ENCODE measurements around the gene CWC27.

The CWC27 gene

GRCh38 chr5:64973215-64973614, 204.5 kb downstream of the CWC27 start:
- Histone ChIP-seq H3K9me3 (ENCODE audit: control insufficient read depth, low read length) (no peaks in the 10 kb centered on the region), H3K4me1 (ENCODE audit: control insufficient read depth, insufficient read depth, low read length, poor library complexity, severe bottlenecking) (peaks cover 8% of the 10 kb centered on the region), H3K27ac (ENCODE audit: low read depth, low read length, severe bottlenecking) (no peak overlapping the region), H3K36me3 (ENCODE audit: control insufficient read depth, insufficient read depth, low read length) (peaks cover 20% of the 10 kb centered on the region), H3K4me3 (ENCODE audit: extremely low read depth, insufficient read depth, low read length, poor library complexity, severe bottlenecking) (no peak overlapping the region)
- 94 to 95% methylated on average over 2 of the region's 2 CpGs for WGBS, 2 experiments (ENCODE audit: insufficient coverage in 2 of 2)

GRCh38 chr5:64977779-64978178, 209.0 kb downstream of the CWC27 start:
- Histone ChIP-seq H3K27ac (ENCODE audit: low read depth, low read length, severe bottlenecking) (no peak overlapping the region), H3K9me3 (ENCODE audit: control insufficient read depth, low read length) (no peaks in the 10 kb centered on the region), H3K36me3 (ENCODE audit: control insufficient read depth, insufficient read depth, low read length) (peaks cover 18% of the 10 kb centered on the region), H3K4me3 (ENCODE audit: extremely low read depth, insufficient read depth, low read length, poor library complexity, severe bottlenecking) (no peak overlapping the region), H3K4me1 (ENCODE audit: control insufficient read depth, insufficient read depth, low read length, poor library complexity, severe bottlenecking) (peaks cover 8% of the 10 kb centered on the region)
- WGBS, 2 experiments (ENCODE audit: insufficient coverage in 2 of 2), result 100% methylated on average over 1 of the region's 1 CpG; no CpG with 5 or more reads in 1 of the 2 experiments

GRCh38 chr5:64978546-64978945, 209.8 kb downstream of the CWC27 start:
- Histone ChIP-seq H3K9me3 (ENCODE audit: control insufficient read depth, low read length) (no peaks in the 10 kb centered on the region), H3K4me3 (ENCODE audit: extremely low read depth, insufficient read depth, low read length, poor library complexity, severe bottlenecking) (no peak overlapping the region), H3K4me1 (ENCODE audit: control insufficient read depth, insufficient read depth, low read length, poor library complexity, severe bottlenecking) (peaks cover 3% of the 10 kb centered on the region), H3K36me3 (ENCODE audit: control insufficient read depth, insufficient read depth, low read length) (peaks cover 14% of the 10 kb centered on the region), H3K27ac (ENCODE audit: low read depth, low read length, severe bottlenecking) (no peak overlapping the region)
- WGBS, 2 experiments (ENCODE audit: insufficient coverage in 2 of 2), result no CpG with 5 or more reads among the region's 2 CpGs

- Histone ChIP-seq H3K4me3 (ENCODE audit: extremely low read depth, insufficient read depth, low read length, poor library complexity, severe bottlenecking) (no peak overlapping the region), H3K9me3 (ENCODE audit: control insufficient read depth, low read length) (no peaks in the 10 kb centered on the region), H3K27ac (ENCODE audit: low read depth, low read length, severe bottlenecking) (no peak overlapping the region), H3K36me3 (ENCODE audit: control insufficient read depth, insufficient read depth, low read length) (peaks cover 9% of the 10 kb centered on the region), H3K4me1 (ENCODE audit: control insufficient read depth, insufficient read depth, low read length, poor library complexity, severe bottlenecking) (peaks cover 3% of the 10 kb centered on the region)
- WGBS, 2 experiments (ENCODE audit: insufficient coverage in 2 of 2), result 93 to 100% methylated on average over 2 of the region's 3 CpGs
Observed at GRCh38 chr5:64979531-64979930, 210.8 kb downstream of the CWC27 start.

GRCh38 chr5:64980176-64980575, 211.4 kb downstream of the CWC27 start:
- no CpG with 5 or more reads among the region's 2 CpGs for WGBS, 2 experiments (ENCODE audit: insufficient coverage in 2 of 2)
- Histone ChIP-seq H3K36me3 (ENCODE audit: control insufficient read depth, insufficient read depth, low read length) (peaks cover 9% of the 10 kb centered on the region), H3K4me3 (ENCODE audit: extremely low read depth, insufficient read depth, low read length, poor library complexity, severe bottlenecking) (no peak overlapping the region), H3K27ac (ENCODE audit: low read depth, low read length, severe bottlenecking) (no peak overlapping the region), H3K4me1 (ENCODE audit: control insufficient read depth, insufficient read depth, low read length, poor library complexity, severe bottlenecking) (peaks cover 3% of the 10 kb centered on the region), H3K9me3 (ENCODE audit: control insufficient read depth, low read length) (no peaks in the 10 kb centered on the region)

GRCh38 chr5:64987768-64988167, 219.0 kb downstream of the CWC27 start:
- Histone ChIP-seq H3K4me1 (ENCODE audit: control insufficient read depth, insufficient read depth, low read length, poor library complexity, severe bottlenecking) (no peaks in the 10 kb centered on the region), H3K36me3 (ENCODE audit: control insufficient read depth, insufficient read depth, low read length) (no peaks in the 10 kb centered on the region), H3K4me3 (ENCODE audit: extremely low read depth, insufficient read depth, low read length, poor library complexity, severe bottlenecking) (no peak overlapping the region), H3K27ac (ENCODE audit: low read depth, low read length, severe bottlenecking) (no peak overlapping the region), H3K9me3 (ENCODE audit: control insufficient read depth, low read length) (no peaks in the 10 kb centered on the region)
- no CpG with 5 or more reads among the region's 1 CpG for WGBS, 2 experiments (ENCODE audit: insufficient coverage in 2 of 2)

- H3K27ac ChIP-seq (ENCODE audit: low read depth, low read length, severe bottlenecking), result no peak overlapping the region
- H3K9me3 ChIP-seq (ENCODE audit: control insufficient read depth, low read length), result peaks cover under 1% of the 10 kb centered on the region
- H3K4me3 ChIP-seq (ENCODE audit: extremely low read depth, insufficient read depth, low read length, poor library complexity, severe bottlenecking), result no peak overlapping the region
- H3K4me1 ChIP-seq (ENCODE audit: control insufficient read depth, insufficient read depth, low read length, poor library complexity, severe bottlenecking), result no peaks in the 10 kb centered on the region
- H3K36me3 ChIP-seq (ENCODE audit: control insufficient read depth, insufficient read depth, low read length), result no peaks in the 10 kb centered on the region
- WGBS, 2 experiments (ENCODE audit: insufficient coverage in 2 of 2), result 80% methylated on average over 1 of the region's 1 CpG; no CpG with 5 or more reads in 1 of the 2 experiments
Observed at GRCh38 chr5:65009207-65009606, 240.5 kb downstream of the CWC27 start.

GRCh38 chr5:65010841-65011240, 242.1 kb downstream of the CWC27 start:
- H3K36me3 ChIP-seq (ENCODE audit: control insufficient read depth, insufficient read depth, low read length), result no peaks in the 10 kb centered on the region
- no peak overlapping the region for H3K27ac ChIP-seq (ENCODE audit: low read depth, low read length, severe bottlenecking)
- no peaks in the 10 kb centered on the region for H3K4me1 ChIP-seq (ENCODE audit: control insufficient read depth, insufficient read depth, low read length, poor library complexity, severe bottlenecking)
- no peaks in the 10 kb centered on the region for H3K9me3 ChIP-seq (ENCODE audit: control insufficient read depth, low read length)
- WGBS, 2 experiments (ENCODE audit: insufficient coverage in 2 of 2), result 92 to 100% methylated on average over 1 of the region's 1 CpG
- no peak overlapping the region for H3K4me3 ChIP-seq (ENCODE audit: extremely low read depth, insufficient read depth, low read length, poor library complexity, severe bottlenecking)

- H3K4me3 ChIP-seq (ENCODE audit: extremely low read depth, insufficient read depth, low read length, poor library complexity, severe bottlenecking), result no peak overlapping the region
- no peaks in the 10 kb centered on the region for H3K36me3 ChIP-seq (ENCODE audit: control insufficient read depth, insufficient read depth, low read length)
- peaks cover 2% of the 10 kb centered on the region for H3K4me1 ChIP-seq (ENCODE audit: control insufficient read depth, insufficient read depth, low read length, poor library complexity, severe bottlenecking)
- no peaks in the 10 kb centered on the region for H3K9me3 ChIP-seq (ENCODE audit: control insufficient read depth, low read length)
- 96 to 100% methylated on average over 3 of the region's 4 CpGs for WGBS, 2 experiments (ENCODE audit: insufficient coverage in 2 of 2)
- no peak overlapping the region for H3K27ac ChIP-seq (ENCODE audit: low read depth, low read length, severe bottlenecking)
Observed at GRCh38 chr5:65012301-65012892, 243.7 kb downstream of the CWC27 start.

- Histone ChIP-seq H3K27ac (ENCODE audit: low read depth, low read length, severe bottlenecking) (no peak overlapping the region), H3K9me3 (ENCODE audit: control insufficient read depth, low read length) (no peaks in the 10 kb centered on the region)
Observed at GRCh38 chr5:65013166-65013565, 244.4 kb downstream of the CWC27 start.

GRCh38 chr5:65014769-65015168, 246.0 kb downstream of the CWC27 start:
- H3K4me1 ChIP-seq (ENCODE audit: control insufficient read depth, insufficient read depth, low read length, poor library complexity, severe bottlenecking), result peaks cover 11% of the 10 kb centered on the region
- no peak overlapping the region for H3K4me3 ChIP-seq (ENCODE audit: extremely low read depth, insufficient read depth, low read length, poor library complexity, severe bottlenecking)
- no peak overlapping the region for H3K27ac ChIP-seq (ENCODE audit: low read depth, low read length, severe bottlenecking)
- WGBS, 2 experiments (ENCODE audit: insufficient coverage in 2 of 2), result 100% methylated on average over 1 of the region's 2 CpGs; no CpG with 5 or more reads in 1 of the 2 experiments
- no peaks in the 10 kb centered on the region for H3K36me3 ChIP-seq (ENCODE audit: control insufficient read depth, insufficient read depth, low read length)
- H3K9me3 ChIP-seq (ENCODE audit: control insufficient read depth, low read length), result no peaks in the 10 kb centered on the region

More at GRCh38 chr5:65013166-65013565, 244.4 kb downstream of the CWC27 start:
- no peak overlapping the region for H3K4me3 ChIP-seq (ENCODE audit: extremely low read depth, insufficient read depth, low read length, poor library complexity, severe bottlenecking)
- no peaks in the 10 kb centered on the region for H3K36me3 ChIP-seq (ENCODE audit: control insufficient read depth, insufficient read depth, low read length)
- WGBS, 2 experiments (ENCODE audit: insufficient coverage in 2 of 2), result no CpG with 5 or more reads among the region's 1 CpG
- H3K4me1 ChIP-seq (ENCODE audit: control insufficient read depth, insufficient read depth, low read length, poor library complexity, severe bottlenecking), result peaks cover 10% of the 10 kb centered on the region
